ENCODE measurements around the gene WBP2NL. TPM values are rescaled to one million over a fixed set of nuclear protein-coding genes. Genes with fewer than 3 reads are reported as not detected.

Gene WBP2NL
- total and polyA plus RNA-seq, 2 of the 8 experiments (the other 6 are each of a cell fraction or from before 2014, with no cell fraction given), result not detected

- Histone ChIP-seq H3K4ac (replicated peaks; ENCODE audit: insufficient read length, low read depth, low read length) (no peak overlapping the region), H2BK5ac (ENCODE audit: low read depth, low read length) (no peak overlapping the region), H2BK120ac (replicated peaks; ENCODE audit: low read depth, low read length) (no peak overlapping the region), H3K4me1 (replicated peaks in 1 of 4; ENCODE audit: control insufficient read depth in 3 of 4, insufficient read depth in 4 of 4, low read length in 3 of 4) (peaks cover 0 to 29% (median 14%) of the 10 kb centered on the region in 4 experiments; a peak in 6 of 7 replicates), H3K9me3 (ENCODE audit: insufficient read depth in 2 of 2, low read depth in 1 of 2, low read length in 1 of 2) (no peaks in the 10 kb centered on the region), H3K27ac (ENCODE audit: low read depth, low read length) (no peak overlapping the region), H2BK12ac (ENCODE audit: low read depth, low read length) (no peak overlapping the region), H3K27me3 (replicated peaks in 1 of 4; ENCODE audit: control insufficient read depth in 3 of 4, extremely low read depth in 1 of 4, insufficient read depth in 3 of 4, low read length in 3 of 4) (peaks cover 0 to 1% (median under 1%) of the 10 kb centered on the region in 4 experiments; a peak in 2 of 7 replicates), H3K9ac (replicated peaks in 1 of 4; ENCODE audit: extremely low read depth in 1 of 4, low read depth in 3 of 4, low read length in 3 of 4) (no peak overlapping the region), H3K79me2 (ENCODE audit: control insufficient read depth in 1 of 2, insufficient read depth in 2 of 2, low read length in 2 of 2) (no peaks in the 10 kb centered on the region), H3K36me3 (ENCODE audit: control insufficient read depth in 2 of 4, insufficient read depth in 4 of 4, low read length in 3 of 4) (no peaks in the 10 kb centered on the region; a peak in 2 of 8 replicates), H4K8ac (ENCODE audit: extremely low read depth, insufficient read depth, low read length) (no peak overlapping the region; the same call in 1 of the 2 replicates), H3K56ac (replicated peaks; ENCODE audit: insufficient read length, low read depth, low read length) (no peak overlapping the region), H4K20me1 (replicated peaks in 1 of 2; ENCODE audit: control insufficient read depth in 1 of 2, insufficient read depth in 2 of 2, low read length in 2 of 2) (no peaks in the 10 kb centered on the region), H3K79me1 (ENCODE audit: low read depth, low read length) (no peaks in the 10 kb centered on the region), H3K23ac (ENCODE audit: insufficient read length) (no peak overlapping the region), H3K18ac (ENCODE audit: extremely low read depth, low read length) (no peak overlapping the region), H2BK20ac (ENCODE audit: low read length) (no peak overlapping the region), H3K4me3 (ENCODE audit: extremely low read depth in 1 of 4, insufficient read depth in 2 of 4, low read depth in 3 of 4, low read length in 4 of 4) (no peak overlapping the region), H2AFZ (ENCODE audit: low read length) (no peak overlapping the region), H2BK15ac (ENCODE audit: low read length) (no peak overlapping the region), H2AK5ac (ENCODE audit: low read depth, low read length) (no peak overlapping the region), H3K14ac (ENCODE audit: insufficient read length) (no peak overlapping the region), H4K5ac (ENCODE audit: insufficient read length, low read depth, low read length) (no peak overlapping the region), H4K91ac (replicated peaks; ENCODE audit: insufficient read length, low read length) (no peak overlapping the region), H3K4me2 (ENCODE audit: insufficient read depth in 1 of 2, low read depth in 2 of 2, low read length in 2 of 2) (no peak overlapping the region), H3K23me2 (ENCODE audit: low read depth, low read length) (peaks cover 8% of the 10 kb centered on the region; the same call in 1 of the 2 replicates)
- 94% methylated on average over 4 of the region's 4 CpGs; no CpG with 5 or more reads in 1 of the 2 experiments for WGBS, 2 experiments (ENCODE audit: extremely low coverage in 1 of 2, insufficient coverage in 1 of 2, insufficient read length in 1 of 2, insufficient replicate concordance in 2 of 2, low coverage in 1 of 2, low lambda C conversion rate in 2 of 2, missing lambda C conversion rate in 1 of 2)
- DNase-seq (ENCODE audit: low read depth in 1 of 2, low spot score in 2 of 2), result no peak
- ChIA-PET CTCF (ENCODE audit: partially characterized antibody) (interaction anchor here (0.6 kb wide), 1 partner anchor 108 kb away, joined by 3 read pairs; no protein-coding TSS in a partner anchor), POLR2A (ENCODE audit: partially characterized antibody) (interaction anchor here (1.8 kb wide), 1 partner anchor 10 kb away, joined by 5 read pairs; no protein-coding TSS in a partner anchor)
- FAIRE-seq, result no peak
- TF ChIP-seq EGR1 (IDR thresholded peaks at IDR 0.05; ENCODE audit: borderline replicate concordance, low read depth, low read length) (no peak), YY1 (IDR thresholded peaks at IDR 0.05; ENCODE audit: low read depth, low read length) (no peak), SIRT6 (IDR thresholded peaks at IDR 0.05; ENCODE audit: low read length) (no peak), CBX8 (IDR thresholded peaks at IDR 0.05; ENCODE audit: borderline replicate concordance, low read depth, low read length) (no peak), HDAC6 (IDR thresholded peaks at IDR 0.05; ENCODE audit: low read depth, low read length) (no peak), HDAC2 (IDR thresholded peaks at IDR 0.05; ENCODE audit: borderline replicate concordance in 1 of 2, low read depth in 2 of 2, low read length in 2 of 2) (no peak), RXRA (IDR thresholded peaks at IDR 0.05; ENCODE audit: insufficient read depth, low read depth, low read length) (no peak), MAFK (IDR thresholded peaks at IDR 0.05; ENCODE audit: low read depth, low read length) (no peak), POU5F1 (IDR thresholded peaks at IDR 0.05; ENCODE audit: low read depth, low read length) (no peak), TCF12 (IDR thresholded peaks at IDR 0.05; ENCODE audit: low read depth, low read length) (no peak), CHD2 (IDR thresholded peaks at IDR 0.05; ENCODE audit: low read length) (no peak), TAF1 (IDR thresholded peaks at IDR 0.05; ENCODE audit: low read depth, low read length) (no peak)
- TF ChIP-seq, protein P1, sequence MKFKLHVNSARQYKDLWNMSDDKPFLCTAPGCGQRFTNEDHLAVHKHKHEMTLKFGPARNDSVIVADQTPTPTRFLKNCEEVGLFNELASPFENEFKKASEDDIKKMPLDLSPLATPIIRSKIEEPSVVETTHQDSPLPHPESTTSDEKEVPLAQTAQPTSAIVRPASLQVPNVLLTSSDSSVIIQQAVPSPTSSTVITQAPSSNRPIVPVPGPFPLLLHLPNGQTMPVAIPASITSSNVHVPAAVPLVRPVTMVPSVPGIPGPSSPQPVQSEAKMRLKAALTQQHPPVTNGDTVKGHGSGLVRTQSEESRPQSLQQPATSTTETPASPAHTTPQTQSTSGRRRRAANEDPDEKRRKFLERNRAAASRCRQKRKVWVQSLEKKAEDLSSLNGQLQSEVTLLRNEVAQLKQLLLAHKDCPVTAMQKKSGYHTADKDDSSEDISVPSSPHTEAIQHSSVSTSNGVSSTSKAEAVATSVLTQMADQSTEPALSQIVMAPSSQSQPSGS (IDR thresholded peaks at IDR 0.05; ENCODE audit: low read length), result no peak
Measured at GRCh38 chr22:42068291-42068690, 69.7 kb downstream of the WBP2NL start.

Measured in H1 (cell line).